H1 (cell line): ENCODE measurements around the gene LPP. TPM values are rescaled to one million over a fixed set of nuclear protein-coding genes. Genes with fewer than 3 reads are reported as not detected.

ENCODE experiments used
- ASH2L ChIP-seq: fragments of 200-600, 300-600 bp; sonication (generic); IDR thresholded peaks from one replicate; pipeline ENCODE4 v1.7.1; 2017; ENCODE audit warnings: low read length
- CHD7 ChIP-seq: fragments of 300-600 bp; sonication (generic); IDR thresholded peaks from 2 replicates; pipeline ENCODE4 v1.7.1; 2012; ENCODE audit warnings: low read length, moderate library complexity, mild to moderate bottlenecking, inconsistent platforms; ENCODE audit not compliant: insufficient replicate concordance
- CREB1 ChIP-seq: IDR thresholded peaks from 2 replicates; pipeline ENCODE4 v1.6.1; 2012; ENCODE audit warnings: inconsistent platforms
- CTBP2 ChIP-seq: IDR thresholded peaks from 2 replicates; pipeline ENCODE4 v1.7.0; 2011; ENCODE audit warnings: borderline replicate concordance, mild to moderate bottlenecking, moderate library complexity, mixed read lengths, low read length; ENCODE audit not compliant: insufficient read depth, insufficient read length
- MAFK ChIP-seq: IDR thresholded peaks from 2 replicates; pipeline ENCODE4 v1.6.1; 2012; ENCODE audit warnings: low read depth, mild to moderate bottlenecking, improper control_type of control experiment, low read length
- NANOG ChIP-seq: IDR thresholded peaks from 2 replicates; pipeline ENCODE4 v1.6.1; 2011; ENCODE audit warnings: low read length, low read depth, mild to moderate bottlenecking, inconsistent platforms; ENCODE audit not compliant: insufficient read depth, poor library complexity, severe bottlenecking
- POU5F1 ChIP-seq: IDR thresholded peaks from 2 replicates; pipeline ENCODE4 v1.6.1; 2011; ENCODE audit warnings: low read depth, mild to moderate bottlenecking, low read length, moderate library complexity
- RFX5 ChIP-seq: IDR thresholded peaks from 2 replicates; pipeline ENCODE4 v1.6.1; 2011; ENCODE audit warnings: low read depth, low read length, improper control_type of control experiment, borderline replicate concordance
- RNF2 ChIP-seq: fragments of 200-900, 300-1000 bp; sonication (generic); IDR thresholded peaks from 2 replicates; pipeline ENCODE4 v1.7.1; 2016; ENCODE audit warnings: borderline replicate concordance, low read depth, mild to moderate bottlenecking, antibody characterized with exemption, low read length; ENCODE audit not compliant: poor library complexity, severe bottlenecking; ENCODE audit errors: missing control alignments
- SIRT6 ChIP-seq: IDR thresholded peaks from one replicate; pipeline ENCODE4 v1.7.1; 2012; ENCODE audit warnings: low read length, inconsistent platforms
- SP4 ChIP-seq: IDR thresholded peaks from 2 replicates; pipeline ENCODE4 v1.6.1; 2012; ENCODE audit warnings: low read length, inconsistent platforms
- TAF7 ChIP-seq: optimal IDR thresholded peaks from 2 replicates; pipeline ENCODE3; 2011; ENCODE audit warnings: low read depth, mild to moderate bottlenecking, inconsistent platforms, low read length, moderate library complexity, borderline replicate concordance
- YY1 ChIP-seq: IDR thresholded peaks from 2 replicates; pipeline ENCODE4 v1.6.1; 2011; ENCODE audit warnings: low read depth, mild to moderate bottlenecking, low read length
- polyA plus RNA-seq, 7 experiments: library from polyadenylated mRNA; depleted of rRNA in 3 of 7; stranded (reverse) in 5 of 7; unstranded in 2 of 7; fragments of >200 nt in 5 of 7; fragments of 200-250 nt in 2 of 7; gene quantifications; 1 replicate in 5 of 7; 2 replicates in 1 of 7; 4 replicates in 1 of 7; pipeline versions ENCODE4 v1.2.1 to v1.2.3, GENCODE V29; 2011 to 2013; ENCODE audit warnings: missing spikeins in 2 of 7, mixed read lengths in 2 of 7
- total RNA-seq: library from RNA; stranded (reverse); fragmentation: NEBNext Ultra II Directional; extraction: Animal tissue kit (Norgen Biotek cat#: 25700); gene quantifications from 2 replicates; pipeline ENCODE4 v1.2.1, GENCODE V29; 2021

LPP gene
- total and polyA plus RNA-seq, 2 of the 8 experiments (the other 6 are each of a cell fraction or from before 2014, with no cell fraction given): 10.0 to 53.3 TPM

GRCh38 chr3:188634285-188634684 lies 480.3 kb downstream of the LPP start (continued):
- TF ChIP-seq CHD7: no peak
- TF ChIP-seq ASH2L: no peak
- TF ChIP-seq CREB1: no peak
- TF ChIP-seq TAF7: no peak
- TF ChIP-seq MAFK: no peak
- TF ChIP-seq POU5F1: no peak
- TF ChIP-seq NANOG: no peak
- TF ChIP-seq RFX5: no peak
- no peak for TF ChIP-seq SIRT6
- TF ChIP-seq CTBP2: no peak
- no peak for TF ChIP-seq SP4
- TF ChIP-seq YY1: no peak
- TF ChIP-seq RNF2: no peak
